NCI-H2196 treated with DMSO at 0.1 percent for 48 hours (cell line): Measurements from ENCODE around the gene SPNS3.

Experiments
- DNase-seq: peaks from one replicate; lab custom pipeline; 2025; ENCODE audit not compliant: unreplicated experiment; lab: John Stamatoyannopoulos, UW

Gene SPNS3

DNA sequence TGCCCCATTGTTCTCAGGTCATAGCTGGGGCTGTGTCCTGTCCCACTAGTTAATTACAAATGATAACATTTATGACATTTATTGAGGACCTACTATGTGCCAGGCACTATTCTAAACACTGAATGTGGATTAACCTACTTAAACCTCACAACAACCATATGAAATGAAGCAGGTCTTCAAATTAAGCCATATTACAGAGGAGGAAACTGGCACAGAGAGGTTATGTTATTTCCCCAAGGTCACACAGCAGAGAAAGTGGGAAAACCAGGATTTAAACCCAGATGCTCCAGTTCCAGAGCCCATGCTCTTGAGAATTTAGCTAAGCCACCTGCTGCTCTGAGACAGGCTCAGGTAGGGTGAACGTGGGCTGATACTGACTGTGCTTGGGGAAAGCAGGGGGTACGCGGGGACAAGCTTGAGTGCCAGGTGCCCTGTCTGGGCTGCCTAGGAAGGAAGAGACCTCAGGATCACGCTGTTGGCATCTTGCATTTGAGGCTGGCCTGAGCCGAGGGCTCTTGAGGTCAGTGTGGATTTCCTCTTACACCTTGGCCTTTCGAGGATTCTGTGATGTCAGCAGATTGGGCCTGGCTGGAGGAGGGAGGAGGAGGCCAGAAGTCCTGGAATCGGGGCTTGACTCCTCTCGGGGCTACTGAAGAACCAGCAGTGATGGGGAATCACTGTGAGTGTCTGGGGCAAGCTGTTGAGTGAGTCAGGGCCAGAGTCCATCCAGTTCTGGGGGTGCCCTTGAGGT lies 73.8 kb downstream of the SPNS3 start:
- no peak for DNase-seq

DNA sequence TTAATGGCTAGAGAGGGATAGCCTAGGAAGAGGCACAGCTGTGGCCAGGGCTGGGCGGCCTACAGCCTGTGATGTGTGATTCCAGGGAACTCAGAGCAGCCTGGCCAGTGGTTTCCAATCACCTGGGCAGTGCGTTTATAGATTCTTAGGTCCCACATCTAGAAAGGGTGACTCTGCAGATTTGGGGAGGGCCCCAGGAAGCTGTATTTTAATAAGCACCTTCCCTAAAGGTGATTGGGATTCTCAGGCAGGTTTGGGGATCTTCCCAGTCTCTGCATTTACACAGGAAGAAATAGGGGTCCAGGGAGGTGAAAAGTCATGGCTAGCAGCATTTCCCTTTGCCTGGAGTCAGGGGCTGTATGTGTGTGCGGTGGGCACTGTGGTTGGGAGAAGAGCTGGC lies 74.5 kb downstream of the SPNS3 start:
- DNase-seq: no peak

DNA sequence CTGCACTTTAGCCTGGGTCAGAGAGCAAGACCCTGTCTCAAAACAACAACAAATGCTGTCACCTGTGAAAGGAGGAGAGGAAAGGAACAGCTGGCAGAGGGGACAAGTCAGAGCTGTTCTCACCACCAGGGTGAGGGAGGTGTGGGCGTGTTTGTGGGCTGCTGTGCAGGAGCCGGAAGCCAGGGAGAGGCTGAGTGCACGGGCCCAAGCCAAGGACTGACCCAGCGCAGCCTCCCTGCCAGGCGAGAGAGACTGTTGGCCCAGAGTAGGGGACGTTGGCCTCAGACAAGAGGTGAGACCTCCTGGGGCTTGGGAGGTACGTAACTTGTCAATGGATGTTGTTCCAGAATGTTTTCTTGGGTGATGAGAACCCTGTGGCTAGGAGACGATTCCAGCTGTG lies 75.7 kb downstream of the SPNS3 start:
- DNase-seq: no peak

DNA sequence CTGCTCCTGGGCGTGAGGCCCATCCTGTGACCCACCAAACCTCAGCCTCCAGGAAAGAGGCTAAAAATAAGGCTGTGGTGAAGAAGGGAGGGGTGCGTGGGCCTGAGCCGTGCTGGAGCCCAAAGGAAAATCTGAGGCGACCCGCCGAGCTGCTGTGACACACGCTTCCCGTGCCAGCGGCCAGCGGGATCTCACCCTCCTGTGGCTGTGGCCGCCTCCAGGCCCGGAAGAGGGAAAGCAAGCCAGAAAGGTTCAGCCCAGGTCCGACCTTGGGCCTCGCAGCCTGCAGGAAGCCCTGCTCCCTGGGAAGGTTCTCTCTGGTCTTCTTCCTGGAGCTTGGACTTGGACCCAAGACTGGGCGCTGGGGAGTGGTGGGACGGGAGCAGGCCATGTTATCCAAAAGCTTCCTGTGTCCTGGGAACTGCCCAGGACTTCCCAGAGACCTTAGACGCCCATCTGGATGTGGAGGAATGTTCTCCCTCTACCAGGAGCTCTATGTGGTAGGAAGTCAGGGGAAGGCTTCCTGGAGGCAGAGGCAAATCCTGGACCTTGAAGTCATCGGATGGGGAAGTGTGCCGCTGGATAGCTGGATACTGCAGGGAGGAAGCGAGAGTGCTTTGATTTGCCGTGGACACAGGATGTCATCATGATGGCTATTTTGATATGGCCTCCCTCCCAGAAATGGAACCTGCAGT lies 76.3 kb downstream of the SPNS3 start:
- no peak for DNase-seq

DNA sequence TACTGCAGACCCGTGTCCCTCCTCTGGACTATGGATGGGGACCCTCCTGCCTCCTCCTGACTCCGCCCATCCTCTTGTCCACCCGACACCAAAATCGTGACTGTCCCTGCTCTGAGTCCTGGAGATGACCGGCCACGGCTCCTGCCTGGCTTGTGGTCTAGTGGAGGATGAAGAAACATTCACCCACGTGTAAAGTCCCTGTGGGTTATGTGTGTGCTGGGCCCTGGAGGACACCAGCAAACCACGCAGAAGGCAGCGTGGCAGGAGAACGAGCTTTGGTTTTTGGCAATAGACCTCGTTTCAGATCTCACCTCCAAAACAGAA lies 76.8 kb downstream of the SPNS3 start:
- DNase-seq: no peak

DNA sequence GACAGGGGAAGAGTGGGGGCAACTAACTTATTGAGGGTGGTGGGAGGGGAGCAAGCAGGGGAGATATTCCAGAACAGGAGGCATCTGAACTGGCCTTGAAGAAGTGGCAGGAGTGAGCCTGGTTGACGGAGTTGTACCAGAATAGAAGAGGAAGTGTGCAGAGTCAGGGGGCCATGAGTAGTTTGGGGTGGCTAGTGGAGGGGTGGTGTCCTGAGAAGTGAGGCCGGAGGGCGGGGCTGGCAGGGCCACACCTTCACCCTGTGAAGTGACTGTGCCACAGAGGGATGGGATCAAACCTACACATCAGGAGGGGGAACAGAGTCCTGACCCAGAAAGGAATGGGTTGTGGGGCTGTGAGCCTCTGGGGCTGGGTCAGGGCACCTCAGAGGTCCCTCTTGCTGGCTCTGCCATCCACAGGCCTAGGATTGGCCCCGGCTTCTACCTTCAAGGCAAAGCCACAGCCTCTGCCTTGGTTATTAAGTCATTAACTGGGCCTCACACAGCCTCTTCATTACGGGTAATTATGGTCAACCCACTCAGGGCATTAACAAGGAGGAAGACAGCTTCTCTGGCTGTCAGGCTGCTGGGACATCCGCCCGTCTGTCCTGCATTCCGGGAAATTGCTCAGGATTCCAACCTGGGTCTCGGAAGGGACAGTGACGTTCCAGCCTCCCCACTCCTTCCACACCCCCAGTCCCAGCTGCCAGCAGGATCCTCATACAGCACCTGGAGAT lies 77.6 kb downstream of the SPNS3 start:
- DNase-seq: no peak

DNA sequence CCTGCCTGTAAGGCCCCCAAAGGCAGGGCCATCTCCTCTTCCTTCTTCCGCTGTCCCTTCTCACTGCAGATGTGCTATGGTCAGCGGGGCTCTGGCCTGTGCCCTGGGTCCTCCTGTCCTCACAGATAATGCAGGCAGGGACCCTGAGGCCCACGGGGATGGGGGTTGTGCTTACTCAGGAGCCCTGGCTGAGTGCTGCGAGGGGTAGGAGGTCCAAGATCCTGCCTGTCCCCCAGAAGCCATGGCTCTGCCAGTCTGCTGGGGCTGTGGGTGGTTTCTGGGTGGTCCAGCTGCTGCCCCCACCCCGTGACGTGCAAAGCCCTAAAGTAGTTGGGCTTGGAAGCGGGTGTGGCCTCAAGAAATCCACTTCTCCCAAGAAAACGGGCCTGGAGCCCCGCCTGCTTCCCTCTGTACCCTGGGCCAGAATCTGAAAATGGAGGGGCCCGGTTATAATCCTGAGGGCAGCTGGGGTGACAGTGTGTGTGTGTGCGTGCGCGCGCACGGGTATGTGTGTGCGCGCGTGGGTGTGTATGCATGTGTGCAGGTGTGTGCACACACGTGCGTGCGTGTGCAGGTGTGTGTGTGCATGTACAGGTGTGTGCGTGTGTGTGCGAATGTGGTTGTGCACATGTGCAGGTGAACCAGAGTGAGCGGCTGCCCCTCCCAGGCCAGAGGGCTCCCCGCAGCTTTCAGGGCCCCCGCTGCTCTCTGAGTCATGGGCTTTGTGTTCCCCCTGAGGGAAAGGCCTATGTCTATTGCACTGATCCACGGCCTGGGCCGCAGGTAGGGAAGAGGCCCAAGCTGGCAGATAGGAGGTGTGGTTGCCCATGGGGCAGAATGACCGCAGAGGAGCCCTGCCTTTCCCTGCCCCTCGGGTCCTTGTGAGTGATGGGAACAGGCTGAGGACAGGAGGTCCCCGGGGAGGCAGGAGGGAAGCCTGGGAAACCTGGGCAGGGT lies 78.7 kb downstream of the SPNS3 start:
- DNase-seq: no peak

DNA sequence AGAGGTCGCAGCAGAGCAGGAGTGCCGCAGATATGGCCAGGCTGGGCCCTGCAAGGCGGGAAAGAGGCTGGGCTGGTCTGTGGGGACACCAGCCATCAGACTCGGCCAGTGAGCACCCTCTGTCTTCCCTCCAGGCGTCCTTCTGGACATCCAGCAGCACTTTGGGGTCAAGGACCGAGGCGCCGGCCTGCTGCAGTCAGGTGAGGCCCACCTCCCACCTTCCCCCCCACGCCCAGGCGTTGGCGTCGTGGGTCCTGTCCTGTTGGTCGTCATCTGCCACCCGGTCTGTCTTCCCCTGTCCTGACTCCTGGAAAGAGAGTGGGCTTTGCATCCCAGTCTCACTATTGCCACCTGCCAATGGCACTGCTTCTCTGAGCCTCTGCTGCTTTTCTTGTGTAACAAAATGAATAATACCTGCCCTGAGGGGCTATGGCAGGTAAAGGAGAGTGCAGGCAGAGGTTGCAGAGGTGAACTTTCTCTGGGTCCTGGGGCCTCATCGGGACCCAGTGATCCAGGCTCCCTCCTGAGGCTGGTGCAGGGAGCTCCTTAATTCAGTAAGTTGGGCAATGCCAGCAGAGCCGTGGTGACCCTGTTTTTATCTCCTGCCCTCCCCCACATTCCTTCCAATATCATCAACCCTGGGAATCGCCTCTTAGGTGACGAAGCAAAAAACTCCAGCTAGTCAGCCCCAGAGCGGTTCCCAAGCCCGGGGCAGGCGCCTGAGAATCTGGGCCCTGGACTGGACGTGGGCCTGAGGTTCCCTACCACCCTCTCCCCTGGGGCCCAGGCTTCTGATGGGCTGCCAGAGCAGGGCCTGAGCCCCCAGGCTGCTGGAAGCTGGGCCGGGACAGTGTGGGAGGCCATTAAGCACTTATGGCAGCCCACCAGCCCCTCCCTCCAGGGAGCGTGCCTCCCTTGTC lies 79.6 kb downstream of the SPNS3 start:
- no peak for DNase-seq

DNA sequence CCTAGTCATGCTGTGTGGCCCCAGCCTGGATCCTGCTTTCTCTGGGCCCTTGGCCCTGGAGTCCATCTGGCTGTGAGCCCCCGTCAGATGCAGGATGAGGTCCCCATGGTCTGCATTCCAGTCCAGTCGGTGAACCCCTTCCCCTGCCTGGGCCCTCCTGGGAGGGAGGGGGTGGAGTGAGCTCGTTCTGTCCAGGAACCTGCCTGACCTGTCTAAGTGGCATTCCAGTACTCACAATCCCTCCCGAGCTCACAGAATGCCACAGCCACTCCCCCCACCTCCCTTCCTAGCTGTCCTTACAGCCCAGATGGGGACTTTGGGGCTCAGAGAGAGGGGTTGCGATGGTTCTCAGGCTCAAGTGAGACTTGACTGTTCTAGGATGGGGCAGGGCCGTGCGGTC lies 80.5 kb downstream of the SPNS3 start:
- DNase-seq: no peak

DNA sequence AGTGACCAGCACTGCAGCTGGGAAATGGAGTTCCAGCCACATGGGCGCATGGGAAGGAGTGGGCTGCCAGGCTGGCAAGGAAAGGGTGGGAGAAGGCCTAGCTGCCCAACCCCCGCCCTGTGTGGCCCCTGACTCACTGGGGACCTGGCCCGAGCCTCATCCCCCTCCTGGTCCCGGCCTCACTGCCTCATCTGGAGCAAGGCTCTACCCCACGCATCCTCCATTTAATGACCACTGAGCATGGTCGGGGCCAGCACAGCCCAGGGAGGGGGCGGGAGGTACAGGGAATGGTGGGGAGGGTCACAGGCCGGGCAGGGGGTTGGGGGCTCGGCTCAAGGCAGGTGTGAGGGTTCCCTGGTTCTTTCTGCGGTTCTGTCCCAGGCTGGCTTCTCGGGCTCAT lies 81.0 kb downstream of the SPNS3 start:
- DNase-seq: no peak

DNA sequence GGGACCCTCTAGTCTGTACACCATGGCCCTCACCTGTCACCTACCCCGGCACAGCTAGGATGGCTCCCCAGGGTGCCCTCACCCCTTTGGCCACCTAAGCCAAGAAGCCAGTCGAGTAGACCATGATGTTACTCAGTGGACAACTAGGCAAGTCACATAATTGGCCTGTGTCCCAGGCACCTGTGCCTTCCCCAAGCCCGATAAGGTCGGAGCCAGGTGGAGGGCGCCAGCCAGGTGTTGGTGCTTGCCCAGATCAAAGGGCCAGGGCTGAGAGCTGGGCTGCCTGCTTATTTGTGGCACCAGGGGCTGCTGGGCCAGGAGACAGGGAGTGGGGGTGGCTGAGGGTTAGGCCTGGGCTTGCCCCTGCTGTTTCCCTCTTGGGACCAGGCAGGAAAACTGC lies 81.8 kb downstream of the SPNS3 start:
- no peak for DNase-seq

DNA sequence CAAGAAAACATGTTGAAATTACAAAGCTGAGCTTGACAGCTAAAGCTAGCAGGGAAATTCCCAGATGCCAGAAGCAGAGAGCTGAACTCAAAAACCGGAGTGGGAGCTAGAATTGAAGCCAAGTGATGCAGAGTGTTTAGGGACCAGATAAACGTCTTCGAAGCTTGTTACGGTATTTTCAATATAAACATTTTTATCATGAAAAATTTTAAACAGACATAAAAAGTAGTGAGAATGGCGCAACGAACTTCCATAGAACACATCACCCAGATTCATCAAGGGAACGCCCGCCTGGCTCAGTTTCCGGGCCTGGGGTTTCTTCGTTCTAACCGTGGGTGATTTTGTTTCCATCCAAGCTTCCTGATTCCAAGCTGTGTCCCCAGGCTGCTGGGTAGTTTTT lies 83.0 kb downstream of the SPNS3 start:
- no peak for DNase-seq

DNA sequence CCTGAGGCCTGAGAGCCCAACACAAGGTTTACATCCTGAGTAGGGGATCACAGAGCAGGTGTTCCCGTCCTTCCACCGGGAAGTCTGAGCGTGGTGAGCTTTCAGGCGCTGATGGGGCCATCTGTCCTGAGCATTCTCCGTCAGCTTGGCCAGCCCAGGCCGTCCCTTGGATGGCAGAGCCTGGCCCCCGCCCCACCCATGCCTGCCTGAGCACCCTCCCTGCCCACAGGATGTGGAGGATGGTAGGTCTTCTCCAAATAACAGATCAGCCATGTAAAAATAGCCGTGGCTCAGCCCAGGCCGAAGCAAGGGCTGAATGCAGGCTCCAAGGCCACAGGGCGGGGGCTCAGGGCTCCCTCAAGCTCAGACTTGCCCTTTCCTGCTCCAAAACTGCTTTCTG lies 85.2 kb downstream of the SPNS3 start:
- no peak for DNase-seq

DNA sequence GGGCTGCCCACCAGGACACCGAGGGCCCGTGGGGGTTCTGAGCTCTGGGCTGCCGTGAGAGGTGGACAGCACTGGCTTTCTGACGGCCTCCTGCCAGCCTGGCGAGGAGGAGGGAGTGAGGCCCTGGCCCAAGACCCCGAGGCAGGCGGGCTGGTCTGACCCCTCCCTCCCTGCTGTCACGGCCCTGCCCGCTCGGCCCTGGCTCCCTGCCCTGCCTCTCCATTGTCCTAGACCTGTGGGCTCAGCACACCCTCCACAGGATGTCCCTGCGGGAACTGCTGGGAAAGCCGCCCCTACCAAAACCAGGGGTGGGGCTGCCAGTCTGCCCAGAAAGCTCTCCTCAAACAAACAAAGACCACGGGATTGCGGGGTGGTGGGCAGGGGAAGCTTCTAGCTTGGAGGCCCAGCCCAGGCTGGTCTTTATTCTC lies 85.6 kb downstream of the SPNS3 start:
- no peak for DNase-seq

DNA sequence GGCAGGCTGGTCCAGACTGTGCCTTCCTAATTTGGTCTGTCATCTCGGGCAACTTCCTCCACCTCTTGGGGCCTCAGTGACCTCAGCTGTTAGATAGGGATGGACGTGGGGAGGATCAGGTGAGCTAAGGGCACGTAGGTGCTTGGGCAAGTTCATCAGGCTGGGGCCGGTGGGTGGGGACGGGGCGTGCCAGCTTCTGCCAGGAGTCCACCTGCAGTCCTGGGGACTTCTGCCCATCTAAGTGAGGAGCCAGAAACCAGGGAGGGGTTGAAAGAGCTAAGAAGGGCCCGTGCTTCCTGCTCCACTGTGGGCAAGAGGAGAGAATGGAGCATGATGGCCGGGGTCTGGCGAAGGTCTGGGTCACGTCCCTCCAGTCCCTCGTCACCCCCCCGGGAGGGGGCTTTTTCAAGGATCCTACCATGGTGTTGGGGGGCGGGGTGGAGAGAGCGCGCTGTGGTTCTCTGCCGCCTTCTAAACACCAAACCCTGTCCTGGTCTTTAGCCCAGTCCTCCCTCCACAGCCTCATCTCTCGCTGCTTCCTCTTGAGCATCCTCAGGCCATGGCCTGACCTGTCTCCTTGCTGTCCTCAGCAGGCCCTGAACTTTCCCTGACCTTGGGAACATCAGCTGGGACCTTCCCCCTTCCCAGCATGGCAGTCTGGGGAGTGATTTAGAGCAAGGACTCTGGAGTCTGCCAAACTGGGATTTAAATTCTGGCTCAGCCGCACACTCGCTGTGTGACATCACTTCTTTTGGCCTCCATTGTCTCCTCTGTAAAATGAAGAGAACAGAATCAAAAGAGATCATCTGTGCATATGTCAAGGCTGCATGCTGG lies 86.5 kb downstream of the SPNS3 start:
- no peak for DNase-seq

DNA sequence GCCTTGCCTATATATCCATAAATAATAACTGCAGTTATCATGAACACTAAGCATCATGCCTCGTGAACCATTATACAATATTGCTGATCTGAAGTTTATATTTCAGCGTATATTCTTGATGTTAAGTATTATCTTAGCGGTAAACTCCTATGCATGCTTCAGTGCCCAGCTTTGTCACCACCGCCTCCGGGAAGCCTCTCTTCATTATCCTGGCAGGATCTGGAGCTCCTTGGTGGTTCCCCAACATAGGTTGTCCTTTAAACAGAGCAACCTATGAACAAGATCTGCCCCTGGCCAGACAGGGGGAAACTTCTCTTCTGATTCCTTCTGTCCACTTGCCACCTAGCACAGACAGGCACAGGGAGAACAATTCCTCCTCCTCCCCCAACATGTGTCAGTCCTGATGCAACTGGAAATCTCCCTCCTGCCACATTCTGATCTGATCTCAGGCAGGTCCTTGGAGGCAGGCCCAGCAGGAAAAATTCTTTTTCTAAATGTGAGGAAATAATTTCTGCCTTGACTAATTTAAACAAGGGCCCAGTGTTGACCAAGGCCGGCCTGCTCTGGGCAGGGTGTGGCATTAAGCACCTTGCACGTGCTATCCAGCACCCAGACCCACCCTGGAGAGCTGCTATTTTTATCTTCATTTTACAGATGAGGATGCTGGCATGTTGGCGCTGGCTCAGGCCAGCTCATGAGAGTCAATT lies 87.3 kb downstream of the SPNS3 start:
- no peak for DNase-seq

DNA sequence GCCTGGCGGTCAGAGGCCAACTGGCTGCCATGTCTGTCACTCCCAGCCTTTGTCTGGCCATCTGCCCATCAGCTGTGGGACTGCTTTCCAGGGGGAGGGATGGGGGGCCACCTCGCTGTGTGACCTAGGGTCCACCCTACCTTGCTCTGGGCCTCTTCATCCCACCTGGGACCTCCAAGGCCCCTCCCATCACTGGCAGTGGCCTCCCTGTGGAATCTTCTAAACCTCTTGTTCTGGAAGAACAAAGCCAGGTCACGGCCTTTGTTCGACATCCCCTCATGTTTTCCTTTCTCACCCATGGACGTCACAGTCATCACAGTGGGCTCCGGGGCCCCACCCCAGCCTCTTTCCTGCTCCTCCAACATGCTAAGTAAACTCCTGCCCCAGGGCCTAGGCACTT lies 88.9 kb downstream of the SPNS3 start:
- DNase-seq: no peak

DNA sequence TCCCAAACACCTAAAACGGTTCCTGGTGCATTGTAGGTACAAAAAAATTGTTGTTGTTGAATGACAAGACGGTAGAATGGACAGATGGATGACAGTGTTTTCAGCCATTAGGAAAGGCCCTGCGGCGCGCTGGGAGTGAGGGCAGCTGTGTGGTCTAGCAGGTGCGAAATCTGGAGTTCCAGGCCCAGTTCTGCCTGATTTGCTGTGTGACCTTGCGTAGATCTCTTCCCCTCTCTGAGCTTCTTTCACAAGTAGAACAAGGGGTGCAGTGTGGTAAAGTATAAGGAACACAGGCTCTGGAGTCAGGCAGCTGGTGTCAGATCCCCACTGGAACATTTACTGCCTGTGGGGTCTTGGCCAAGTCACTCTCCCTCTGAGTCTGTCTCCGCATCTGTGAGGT lies 90.2 kb downstream of the SPNS3 start:
- no peak for DNase-seq
